WTC11 (cell line): ENCODE results near the gene UHMK1. TPM values are rescaled to one million over a fixed set of nuclear protein-coding genes. Genes with fewer than 3 reads are reported as not detected.

Experiments
- ATAC-seq: fragments of 200-7000 bp; cut with Tn5 transposase; 2 replicates; pipeline ENCODE4 v1.10.0; 2021; ENCODE audit warnings: mild to moderate bottlenecking, moderate library complexity
- CTCF ChIA-PET: fragments of 300-600 bp; sonication (Branson Sonifier 250); formaldehyde crosslinking; loops from one replicate; lab custom pipeline; 2021; ENCODE audit warnings: antibody characterized with exemption; lab: Charles Lee
- POLR2A ChIA-PET: fragments of 350-600 bp; sonication (Branson Sonifier 250); formaldehyde crosslinking; loops from one replicate; lab custom pipeline; 2021; ENCODE audit warnings: antibody characterized with exemption; lab: Charles Lee
- DNase-seq: peaks from one replicate; pipeline ENCODE4 v3.0.0; 2021; ENCODE audit warnings: low spot score
- H3K27ac Mint-ChIP-seq: 2 replicates; pipeline ENCODE4 v1.8.0; 2021; ENCODE audit warnings: mixed read lengths
- H3K27me3 Mint-ChIP-seq: 2 replicates; pipeline ENCODE4 v1.8.0; 2021; ENCODE audit warnings: low read depth, mild to moderate bottlenecking, moderate library complexity, mixed read lengths
- H3K36me3 Mint-ChIP-seq: 2 replicates; pipeline ENCODE4 v1.8.0; 2021; ENCODE audit warnings: mixed read lengths
- H3K4me1 Mint-ChIP-seq: 2 replicates; pipeline ENCODE4 v1.8.0; 2022; ENCODE audit warnings: mixed read lengths
- H3K4me3 Mint-ChIP-seq: 2 replicates; pipeline ENCODE4 v1.8.0; 2021; ENCODE audit warnings: mild to moderate bottlenecking, moderate library complexity, mixed read lengths
- H3K9me3 Mint-ChIP-seq: 2 replicates; pipeline ENCODE4 v1.8.0; 2021; ENCODE audit warnings: mixed read lengths
- CBFB ChIP-seq: sonication (generic); formaldehyde crosslinking; IDR thresholded peaks from 2 replicates; pipeline ENCODE4 v1.8.1; 2022; ENCODE audit warnings: mild to moderate bottlenecking, low read depth, missing genetic modification reagents
- EMX1 ChIP-seq: fragments of 250-450 bp; sonication (Bioruptor Pico); IDR thresholded peaks from 2 replicates; pipeline ENCODE4 v1.8.0; 2021; ENCODE audit warnings: mild to moderate bottlenecking
- ETV6 ChIP-seq: sonication (generic); formaldehyde crosslinking; IDR thresholded peaks from 2 replicates; pipeline ENCODE4 v1.8.1; 2022; ENCODE audit warnings: mild to moderate bottlenecking, missing genetic modification reagents
- FOXK1 ChIP-seq: sonication (generic); formaldehyde crosslinking; IDR thresholded peaks from 2 replicates; pipeline ENCODE4 v1.8.0; 2022; ENCODE audit warnings: mild to moderate bottlenecking, moderate library complexity, missing genetic modification reagents
- FOXP1 ChIP-seq: sonication (generic); formaldehyde crosslinking; IDR thresholded peaks from 2 replicates; pipeline ENCODE4 v1.8.0; 2022; ENCODE audit warnings: missing genetic modification reagents, mild to moderate bottlenecking, moderate library complexity, borderline replicate concordance
- GRHL2 ChIP-seq: fragments of 250-450 bp; sonication (Bioruptor Pico); IDR thresholded peaks from 2 replicates; pipeline ENCODE4 v1.8.0; 2022; ENCODE audit warnings: mild to moderate bottlenecking, moderate library complexity; ENCODE audit not compliant: insufficient replicate concordance, severe bottlenecking
- IRF2 ChIP-seq: sonication (generic); formaldehyde crosslinking; IDR thresholded peaks from 2 replicates; pipeline ENCODE4 v1.8.0; 2022; ENCODE audit warnings: low read depth, missing genetic modification reagents, borderline replicate concordance
- JAZF1 ChIP-seq: fragments of 250-450 bp; sonication (Bioruptor Pico); IDR thresholded peaks from 2 replicates; pipeline ENCODE4 v1.9.0; 2021; ENCODE audit warnings: moderate library complexity, mild to moderate bottlenecking, inconsistent platforms
- KAT7 ChIP-seq: sonication (generic); formaldehyde crosslinking; IDR thresholded peaks from 2 replicates; pipeline ENCODE4 v1.8.1; 2023; ENCODE audit warnings: missing genetic modification reagents, mild to moderate bottlenecking, borderline replicate concordance
- NFE2L1 ChIP-seq: sonication (generic); formaldehyde crosslinking; IDR thresholded peaks from 2 replicates; pipeline ENCODE4 v1.8.1; 2023; ENCODE audit warnings: missing genetic modification reagents
- NR1H2 ChIP-seq: sonication (generic); formaldehyde crosslinking; IDR thresholded peaks from 2 replicates; pipeline ENCODE4 v1.9.0; 2021; ENCODE audit warnings: mild to moderate bottlenecking, moderate library complexity, missing genetic modification reagents
- NR3C1 ChIP-seq: sonication (generic); formaldehyde crosslinking; conservative IDR thresholded peaks from 2 replicates; pipeline ENCODE4 v1.8.1; 2023; ENCODE audit warnings: low read depth, mild to moderate bottlenecking, missing genetic modification reagents
- SMAD3 ChIP-seq: sonication (generic); formaldehyde crosslinking; IDR thresholded peaks from 2 replicates; pipeline ENCODE4 v1.8.0; 2022; ENCODE audit warnings: missing genetic modification reagents, mild to moderate bottlenecking, borderline replicate concordance
- SP1 ChIP-seq: sonication (generic); formaldehyde crosslinking; conservative IDR thresholded peaks from 2 replicates; pipeline ENCODE4 v1.8.1; 2022; ENCODE audit warnings: missing genetic modification reagents
- ZNF263 ChIP-seq: sonication (generic); formaldehyde crosslinking; IDR thresholded peaks from 2 replicates; pipeline ENCODE4 v1.8.1; 2022; ENCODE audit warnings: low read depth, mild to moderate bottlenecking, moderate library complexity, missing genetic modification reagents
- ZNF416 ChIP-seq: fragments of 250-450 bp; sonication (Bioruptor Pico); IDR thresholded peaks from 2 replicates; pipeline ENCODE4 v1.9.0; 2021; ENCODE audit warnings: mild to moderate bottlenecking, inconsistent platforms
- total RNA-seq: library from RNA; stranded (reverse); gene quantifications from 3 replicates; pipeline ENCODE4 v1.2.3, GENCODE V29; 2021
- TF ChIP-seq, protein P1 (sequence below): sonication (generic); formaldehyde crosslinking; IDR thresholded peaks from 2 replicates; pipeline ENCODE4 v1.8.1; 2022; ENCODE audit warnings: mild to moderate bottlenecking, moderate library complexity, missing genetic modification reagents
- TF ChIP-seq, protein P2 (sequence below): sonication (generic); formaldehyde crosslinking; IDR thresholded peaks from 2 replicates; pipeline ENCODE4 v1.8.1; 2022; ENCODE audit warnings: low read depth, missing genetic modification reagents, borderline replicate concordance
- TF ChIP-seq, protein P3 (sequence below): sonication (generic); formaldehyde crosslinking; IDR thresholded peaks from 2 replicates; pipeline ENCODE4 v1.8.0; 2022; ENCODE audit warnings: missing genetic modification reagents
- TF ChIP-seq, protein P4 (sequence below): sonication (generic); formaldehyde crosslinking; conservative IDR thresholded peaks from 2 replicates; pipeline ENCODE4 v1.8.1; 2022; ENCODE audit warnings: mild to moderate bottlenecking, missing genetic modification reagents
- TF ChIP-seq, protein P5 (sequence below): sonication (generic); formaldehyde crosslinking; IDR thresholded peaks from 2 replicates; pipeline ENCODE4 v1.8.1; 2023; ENCODE audit warnings: mild to moderate bottlenecking, missing genetic modification reagents
- TF ChIP-seq, protein P6 (sequence below): fragments of 250-450 bp; sonication (Bioruptor Pico); conservative IDR thresholded peaks from 2 replicates; pipeline ENCODE4 v1.9.0; 2021; ENCODE audit warnings: mild to moderate bottlenecking

The UHMK1 gene
- total RNA-seq, 1 experiment from 2014 or later, result 20.0 TPM

DNA sequence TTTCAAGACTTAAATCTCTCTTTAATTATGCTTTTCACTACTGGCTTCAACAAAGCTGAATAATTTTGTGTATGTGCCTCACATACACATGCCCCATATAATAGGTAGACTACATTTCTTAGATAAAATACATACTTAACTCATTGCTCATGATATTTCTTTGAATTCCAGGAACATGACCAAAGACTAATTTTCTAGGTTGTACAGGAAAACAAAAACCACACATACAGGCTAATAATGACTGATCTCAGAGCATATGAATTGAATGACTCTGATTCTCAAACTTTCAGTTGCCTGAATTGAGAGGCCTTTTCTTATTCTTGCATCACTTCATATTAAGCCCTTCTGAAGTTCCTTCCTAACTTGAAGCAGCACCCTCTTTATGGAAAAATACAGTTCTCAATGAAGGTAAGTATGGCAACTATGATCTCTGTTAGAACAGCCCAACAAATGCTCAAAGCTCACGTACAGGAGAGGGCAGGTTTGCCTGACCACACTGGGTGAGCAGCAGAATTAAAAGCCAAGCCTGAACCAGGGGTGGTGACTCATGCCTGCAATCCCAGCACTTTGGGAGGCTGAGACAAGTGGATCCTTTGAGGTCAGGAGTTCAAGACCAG lies 41.3 kb downstream of the UHMK1 start:
- H3K4me3 Mint-ChIP-seq, result no peak overlapping the region

DNA sequence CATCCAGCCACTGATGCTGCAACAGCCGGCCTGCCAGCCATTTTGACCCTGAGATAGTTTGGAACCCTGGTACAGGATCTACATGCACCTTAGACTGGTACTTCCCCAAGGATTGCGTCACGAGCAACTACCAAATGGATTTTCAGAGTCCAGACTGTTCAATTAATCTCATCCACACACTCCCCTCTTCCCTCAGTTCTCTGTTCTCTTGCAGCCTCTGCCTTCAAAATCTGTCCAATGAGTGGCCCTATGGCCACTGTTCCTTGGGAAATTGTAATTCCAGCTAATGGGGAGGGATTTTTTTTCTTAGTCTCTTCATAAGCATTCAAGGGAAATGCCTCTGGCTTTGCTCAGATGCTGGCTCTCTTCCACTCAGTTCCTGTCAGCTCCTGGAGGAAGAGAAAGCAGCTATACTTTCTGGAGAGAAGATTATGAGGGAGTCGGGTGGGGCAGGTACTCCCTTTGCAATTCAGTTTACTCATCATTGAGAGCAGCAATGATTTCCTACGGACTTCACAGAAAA lies 44.1 kb downstream of the UHMK1 start:
- Mint-ChIP-seq H3K4me3 (no peak overlapping the region), H3K4me1 (no peaks in the 10 kb centered on the region), H3K9me3 (peaks cover 9% of the 10 kb centered on the region), H3K27me3 (no peaks in the 10 kb centered on the region), H3K27ac (no peak overlapping the region), H3K36me3 (0 out of 2 replicates have a peak, but pooled peaks cover 5% of the 10 kb centered on the region)
- POLR2A ChIA-PET, result no interaction called here
- TF ChIP-seq, protein P1, sequence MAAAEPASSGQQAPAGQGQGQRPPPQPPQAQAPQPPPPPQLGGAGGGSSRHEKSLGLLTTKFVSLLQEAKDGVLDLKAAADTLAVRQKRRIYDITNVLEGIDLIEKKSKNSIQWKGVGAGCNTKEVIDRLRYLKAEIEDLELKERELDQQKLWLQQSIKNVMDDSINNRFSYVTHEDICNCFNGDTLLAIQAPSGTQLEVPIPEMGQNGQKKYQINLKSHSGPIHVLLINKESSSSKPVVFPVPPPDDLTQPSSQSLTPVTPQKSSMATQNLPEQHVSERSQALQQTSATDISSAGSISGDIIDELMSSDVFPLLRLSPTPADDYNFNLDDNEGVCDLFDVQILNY (CRISPR knock-in tag), result no peak
- TF ChIP-seq SP1 (CRISPR knock-in tag) (no peak), FOXK1 (CRISPR knock-in tag) (no peak), ZNF416 (CRISPR knock-in tag) (no peak), GRHL2 (CRISPR knock-in tag) (no peak), ZNF263 (CRISPR knock-in tag) (no peak), NR1H2 (CRISPR knock-in tag) (no peak), EMX1 (CRISPR knock-in tag) (no peak), ETV6 (no peak), SMAD3 (no peak), CBFB (CRISPR knock-in tag) (no peak), JAZF1 (CRISPR knock-in tag) (no peak)
- TF ChIP-seq, protein P2, sequence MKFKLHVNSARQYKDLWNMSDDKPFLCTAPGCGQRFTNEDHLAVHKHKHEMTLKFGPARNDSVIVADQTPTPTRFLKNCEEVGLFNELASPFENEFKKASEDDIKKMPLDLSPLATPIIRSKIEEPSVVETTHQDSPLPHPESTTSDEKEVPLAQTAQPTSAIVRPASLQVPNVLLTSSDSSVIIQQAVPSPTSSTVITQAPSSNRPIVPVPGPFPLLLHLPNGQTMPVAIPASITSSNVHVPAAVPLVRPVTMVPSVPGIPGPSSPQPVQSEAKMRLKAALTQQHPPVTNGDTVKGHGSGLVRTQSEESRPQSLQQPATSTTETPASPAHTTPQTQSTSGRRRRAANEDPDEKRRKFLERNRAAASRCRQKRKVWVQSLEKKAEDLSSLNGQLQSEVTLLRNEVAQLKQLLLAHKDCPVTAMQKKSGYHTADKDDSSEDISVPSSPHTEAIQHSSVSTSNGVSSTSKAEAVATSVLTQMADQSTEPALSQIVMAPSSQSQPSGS (CRISPR knock-in tag), result no peak
- TF ChIP-seq, protein P3, sequence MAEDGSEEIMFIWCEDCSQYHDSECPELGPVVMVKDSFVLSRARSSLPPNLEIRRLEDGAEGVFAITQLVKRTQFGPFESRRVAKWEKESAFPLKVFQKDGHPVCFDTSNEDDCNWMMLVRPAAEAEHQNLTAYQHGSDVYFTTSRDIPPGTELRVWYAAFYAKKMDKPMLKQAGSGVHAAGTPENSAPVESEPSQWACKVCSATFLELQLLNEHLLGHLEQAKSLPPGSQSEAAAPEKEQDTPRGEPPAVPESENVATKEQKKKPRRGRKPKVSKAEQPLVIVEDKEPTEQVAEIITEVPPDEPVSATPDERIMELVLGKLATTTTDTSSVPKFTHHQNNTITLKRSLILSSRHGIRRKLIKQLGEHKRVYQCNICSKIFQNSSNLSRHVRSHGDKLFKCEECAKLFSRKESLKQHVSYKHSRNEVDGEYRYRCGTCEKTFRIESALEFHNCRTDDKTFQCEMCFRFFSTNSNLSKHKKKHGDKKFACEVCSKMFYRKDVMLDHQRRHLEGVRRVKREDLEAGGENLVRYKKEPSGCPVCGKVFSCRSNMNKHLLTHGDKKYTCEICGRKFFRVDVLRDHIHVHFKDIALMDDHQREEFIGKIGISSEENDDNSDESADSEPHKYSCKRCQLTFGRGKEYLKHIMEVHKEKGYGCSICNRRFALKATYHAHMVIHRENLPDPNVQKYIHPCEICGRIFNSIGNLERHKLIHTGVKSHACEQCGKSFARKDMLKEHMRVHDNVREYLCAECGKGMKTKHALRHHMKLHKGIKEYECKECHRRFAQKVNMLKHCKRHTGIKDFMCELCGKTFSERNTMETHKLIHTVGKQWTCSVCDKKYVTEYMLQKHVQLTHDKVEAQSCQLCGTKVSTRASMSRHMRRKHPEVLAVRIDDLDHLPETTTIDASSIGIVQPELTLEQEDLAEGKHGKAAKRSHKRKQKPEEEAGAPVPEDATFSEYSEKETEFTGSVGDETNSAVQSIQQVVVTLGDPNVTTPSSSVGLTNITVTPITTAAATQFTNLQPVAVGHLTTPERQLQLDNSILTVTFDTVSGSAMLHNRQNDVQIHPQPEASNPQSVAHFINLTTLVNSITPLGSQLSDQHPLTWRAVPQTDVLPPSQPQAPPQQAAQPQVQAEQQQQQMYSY (CRISPR knock-in tag), result no peak
- TF ChIP-seq, protein P4, sequence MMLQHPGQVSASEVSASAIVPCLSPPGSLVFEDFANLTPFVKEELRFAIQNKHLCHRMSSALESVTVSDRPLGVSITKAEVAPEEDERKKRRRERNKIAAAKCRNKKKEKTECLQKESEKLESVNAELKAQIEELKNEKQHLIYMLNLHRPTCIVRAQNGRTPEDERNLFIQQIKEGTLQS (CRISPR knock-in tag), result no peak
- CTCF ChIA-PET, result no interaction called here
- ATAC-seq, result no peak
- DNase-seq, result no peak

More for the DNA sequence above, 41.3 kb downstream of the UHMK1 start:
- DNase-seq (no peak), ATAC-seq (no peak)
- no peak for TF ChIP-seq FOXP1 (CRISPR knock-in tag)
- no peak for TF ChIP-seq IRF2
- TF ChIP-seq, protein P5, sequence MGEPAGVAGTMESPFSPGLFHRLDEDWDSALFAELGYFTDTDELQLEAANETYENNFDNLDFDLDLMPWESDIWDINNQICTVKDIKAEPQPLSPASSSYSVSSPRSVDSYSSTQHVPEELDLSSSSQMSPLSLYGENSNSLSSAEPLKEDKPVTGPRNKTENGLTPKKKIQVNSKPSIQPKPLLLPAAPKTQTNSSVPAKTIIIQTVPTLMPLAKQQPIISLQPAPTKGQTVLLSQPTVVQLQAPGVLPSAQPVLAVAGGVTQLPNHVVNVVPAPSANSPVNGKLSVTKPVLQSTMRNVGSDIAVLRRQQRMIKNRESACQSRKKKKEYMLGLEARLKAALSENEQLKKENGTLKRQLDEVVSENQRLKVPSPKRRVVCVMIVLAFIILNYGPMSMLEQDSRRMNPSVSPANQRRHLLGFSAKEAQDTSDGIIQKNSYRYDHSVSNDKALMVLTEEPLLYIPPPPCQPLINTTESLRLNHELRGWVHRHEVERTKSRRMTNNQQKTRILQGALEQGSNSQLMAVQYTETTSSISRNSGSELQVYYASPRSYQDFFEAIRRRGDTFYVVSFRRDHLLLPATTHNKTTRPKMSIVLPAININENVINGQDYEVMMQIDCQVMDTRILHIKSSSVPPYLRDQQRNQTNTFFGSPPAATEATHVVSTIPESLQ (CRISPR knock-in tag), result no peak
- no peak for TF ChIP-seq NR3C1
- no peak for TF ChIP-seq KAT7 (CRISPR knock-in tag)
- no peak for TF ChIP-seq NFE2L1 (CRISPR knock-in tag)
- TF ChIP-seq, protein P4 (CRISPR knock-in tag), result no peak
- TF ChIP-seq, protein P6, sequence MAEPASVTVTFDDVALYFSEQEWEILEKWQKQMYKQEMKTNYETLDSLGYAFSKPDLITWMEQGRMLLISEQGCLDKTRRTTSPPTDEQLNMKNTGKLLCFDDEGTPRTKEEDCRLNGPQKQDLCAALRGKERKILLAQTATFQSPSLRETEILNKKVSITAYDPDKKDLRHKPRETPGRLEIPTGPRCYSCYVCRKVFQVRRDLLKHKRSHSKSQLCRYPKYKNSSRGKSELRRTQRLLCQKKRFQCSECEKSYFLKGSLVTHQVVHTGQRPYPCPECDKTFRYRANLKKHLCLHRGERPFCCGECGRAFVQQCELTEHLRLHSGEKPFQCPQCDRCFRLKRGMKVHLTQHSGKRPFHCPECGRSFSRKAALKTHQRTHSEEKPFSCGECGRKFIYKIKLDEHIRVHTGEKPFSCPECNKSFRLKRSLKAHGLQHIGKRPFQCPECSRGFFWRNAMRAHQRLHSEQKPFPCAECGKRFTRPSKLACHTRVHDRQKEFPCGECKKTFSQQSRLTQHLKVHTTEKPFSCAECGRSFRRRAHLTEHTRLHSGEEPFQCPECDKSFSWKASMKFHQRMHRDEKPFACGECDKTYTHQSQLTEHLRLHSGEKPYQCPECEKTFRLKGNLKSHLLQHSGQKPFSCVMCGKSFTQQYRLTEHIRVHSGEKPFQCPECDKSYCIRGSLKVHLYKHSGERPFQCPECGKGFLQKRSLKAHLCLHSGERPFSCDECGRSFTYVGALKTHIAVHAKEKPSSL (CRISPR knock-in tag), result no peak
- H3K27ac Mint-ChIP-seq, result no peak overlapping the region
- peaks cover 9% of the 10 kb centered on the region for H3K9me3 Mint-ChIP-seq
- no peaks in the 10 kb centered on the region for H3K4me1 Mint-ChIP-seq
- ChIA-PET POLR2A (no interaction called here), CTCF (interaction anchor here (0.6 kb wide), 1 partner anchor 310 kb away, joined by 3 read pairs; no protein-coding TSS in a partner anchor)
- H3K27me3 Mint-ChIP-seq, result no peaks in the 10 kb centered on the region
- H3K36me3 Mint-ChIP-seq, result 0 out of 2 replicates have a peak, but pooled peaks cover 5% of the 10 kb centered on the region
